K562 (cell line): Measurements from ENCODE around the gene MYOM1. TPM values are rescaled to one million over a fixed set of nuclear protein-coding genes. Genes with fewer than 3 reads are reported as not detected.
A peak's percentile ranks its signal among the peaks of the same experiment; 100 is the strongest.

ENCODE experiments used
- ELF2 ChIP-seq: fragments of 250-450 bp; sonication (Bioruptor Pico); IDR thresholded peaks from 2 replicates; pipeline ENCODE4 v1.5.0; 2021; ENCODE audit warnings: mild to moderate bottlenecking
- FOXJ2 ChIP-seq: fragments of 200-800 bp; sonication (Bioruptor generic); IDR thresholded peaks from 2 replicates; pipeline ENCODE4 v1.6.1; 2016; ENCODE audit warnings: missing genetic modification characterization, missing compliant biosample characterization
- GTF2A2 ChIP-seq: IDR thresholded peaks from 2 replicates; pipeline ENCODE4 v1.6.1; 2016; ENCODE audit warnings: mild to moderate bottlenecking, missing genetic modification characterization, missing compliant biosample characterization
- MXI1 ChIP-seq: IDR thresholded peaks from 2 replicates; pipeline ENCODE4 v1.6.1; 2011; ENCODE audit warnings: low read depth, mild to moderate bottlenecking, improper control_type of control experiment, low read length
- SMARCC2 ChIP-seq: fragments of 450-650 bp; IDR thresholded peaks from 2 replicates; pipeline ENCODE4 v1.6.1; 2017; ENCODE audit warnings: antibody characterized with exemption, moderate library complexity, mild to moderate bottlenecking, low read depth
- TARDBP ChIP-seq: fragments of 450-650 bp; IDR thresholded peaks from 2 replicates; pipeline ENCODE4 v1.6.1; 2016
- ZNF165 ChIP-seq: fragments of 250-450 bp; sonication (Bioruptor Pico); IDR thresholded peaks from 2 replicates; pipeline ENCODE4 v1.4.0; 2020; ENCODE audit warnings: borderline replicate concordance
- polyA plus RNA-seq, 8 experiments: library from polyadenylated mRNA; depleted of rRNA in 4 of 8; stranded (reverse) in 5 of 8; unstranded in 3 of 8; fragments of >200 nt; fragmentation: Nextera tagmentation in 2 of 8; fragmentation: Illumina TruSeq in 1 of 8; extraction: Ambion mirVana in 2 of 8; extraction: Trizol in 1 of 8; gene quantifications; 2 replicates each; pipeline versions ENCODE4 v1.2.1 to v1.2.3, GENCODE V29; 2011 to 2014; ENCODE audit warnings: inconsistent platforms in 1 of 8, missing spikeins in 1 of 8
- total RNA-seq, 7 experiments: library from RNA; depleted of rRNA in 6 of 7; stranded (reverse); fragments of >200 nt in 6 of 7; fragmentation: Illumina TruSeq in 2 of 7; extraction: Trizol in 2 of 7; gene quantifications; 2 replicates each; pipeline versions ENCODE4 v1.2.1 to v1.2.3, GENCODE V29; 2011 to 2021; ENCODE audit warnings: low replicate concordance in 1 of 7
- TF ChIP-seq, protein P1 (sequence below): IDR thresholded peaks from 2 replicates; pipeline ENCODE4 v1.6.1; 2014; ENCODE audit warnings: antibody characterized with exemption
- TF ChIP-seq, protein P2 (sequence below): fragments of 450-650 bp; formaldehyde crosslinking; conservative IDR thresholded peaks from 2 replicates; pipeline ENCODE4 v1.4.0; 2022; ENCODE audit warnings: mild to moderate bottlenecking, missing genetic modification characterization
- TF ChIP-seq, protein P3 (sequence below): fragments of 250-450 bp; sonication (Bioruptor Pico); IDR thresholded peaks from 2 replicates; pipeline ENCODE4 v1.8.0; 2021; ENCODE audit warnings: mild to moderate bottlenecking, moderate library complexity

The MYOM1 gene
- total and polyA plus RNA-seq, 9 of the 15 experiments (the other 6 are each of a cell fraction or from before 2014, with no cell fraction given), result 0.01 to 0.62 (median 0.25) TPM

DNA sequence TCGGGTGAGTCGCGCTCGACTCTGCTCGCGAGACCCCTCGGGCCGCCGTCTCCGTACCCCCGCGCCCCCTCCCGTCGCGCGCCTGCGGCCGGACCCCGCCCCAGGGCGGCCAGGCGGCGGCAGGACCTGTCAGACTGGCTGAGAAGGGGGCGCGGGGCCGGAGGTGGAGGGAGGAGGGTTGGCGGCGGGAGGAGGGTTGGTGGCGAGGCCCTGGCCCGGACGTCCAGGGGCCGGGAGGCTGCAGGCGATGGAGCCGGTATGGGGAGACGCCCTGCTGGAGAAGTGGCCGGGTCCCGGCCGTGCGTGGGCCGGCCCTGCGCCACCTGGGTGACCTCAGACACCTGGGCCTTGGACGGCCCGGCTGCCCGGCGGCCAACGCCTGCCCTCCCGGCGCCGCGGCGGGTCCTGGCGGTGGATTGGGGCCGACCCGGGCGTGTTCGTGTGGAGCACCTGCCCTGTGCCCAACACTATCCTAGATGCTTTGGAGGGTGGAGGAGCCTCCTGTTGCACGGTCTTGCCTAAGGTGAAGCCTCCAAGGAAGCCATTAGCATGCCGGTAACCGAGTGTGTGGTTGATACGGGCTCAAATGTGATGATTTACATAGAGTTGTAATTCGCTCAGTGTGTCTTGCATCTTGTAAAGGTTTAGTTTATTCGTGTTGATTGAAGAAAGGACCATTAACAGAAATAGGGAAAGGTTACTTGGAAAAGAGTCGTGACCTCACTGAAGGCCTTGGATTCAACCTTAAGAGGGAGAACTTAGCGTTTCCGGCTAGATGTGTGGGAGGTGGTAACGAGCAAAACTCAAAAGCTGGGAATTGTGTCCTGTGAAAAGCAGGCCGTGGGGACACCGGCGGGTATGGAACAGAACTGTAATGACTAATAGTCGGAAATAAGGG, 42.7 kb upstream of the MYOM1 start (continued):
- TF ChIP-seq FOXJ2 (tag) (no peak), SMARCC2 (0 out of 2 replicates have a peak, but pooled peaks have one; percentile 20), ELF2 (no peak), GTF2A2 (tag) (no peak), ZNF165 (0 out of 2 replicates have a peak, but pooled peaks have one; percentile 11), TARDBP (no peak), MXI1 (no peak)
- TF ChIP-seq, protein P1, sequence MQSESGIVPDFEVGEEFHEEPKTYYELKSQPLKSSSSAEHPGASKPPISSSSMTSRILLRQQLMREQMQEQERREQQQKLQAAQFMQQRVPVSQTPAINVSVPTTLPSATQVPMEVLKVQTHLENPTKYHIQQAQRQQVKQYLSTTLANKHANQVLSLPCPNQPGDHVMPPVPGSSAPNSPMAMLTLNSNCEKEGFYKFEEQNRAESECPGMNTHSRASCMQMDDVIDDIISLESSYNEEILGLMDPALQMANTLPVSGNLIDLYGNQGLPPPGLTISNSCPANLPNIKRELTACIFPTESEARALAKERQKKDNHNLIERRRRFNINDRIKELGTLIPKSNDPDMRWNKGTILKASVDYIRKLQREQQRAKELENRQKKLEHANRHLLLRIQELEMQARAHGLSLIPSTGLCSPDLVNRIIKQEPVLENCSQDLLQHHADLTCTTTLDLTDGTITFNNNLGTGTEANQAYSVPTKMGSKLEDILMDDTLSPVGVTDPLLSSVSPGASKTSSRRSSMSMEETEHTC, result no peak
- TF ChIP-seq, protein P2, sequence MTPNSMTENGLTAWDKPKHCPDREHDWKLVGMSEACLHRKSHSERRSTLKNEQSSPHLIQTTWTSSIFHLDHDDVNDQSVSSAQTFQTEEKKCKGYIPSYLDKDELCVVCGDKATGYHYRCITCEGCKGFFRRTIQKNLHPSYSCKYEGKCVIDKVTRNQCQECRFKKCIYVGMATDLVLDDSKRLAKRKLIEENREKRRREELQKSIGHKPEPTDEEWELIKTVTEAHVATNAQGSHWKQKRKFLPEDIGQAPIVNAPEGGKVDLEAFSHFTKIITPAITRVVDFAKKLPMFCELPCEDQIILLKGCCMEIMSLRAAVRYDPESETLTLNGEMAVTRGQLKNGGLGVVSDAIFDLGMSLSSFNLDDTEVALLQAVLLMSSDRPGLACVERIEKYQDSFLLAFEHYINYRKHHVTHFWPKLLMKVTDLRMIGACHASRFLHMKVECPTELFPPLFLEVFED, result no peak
- TF ChIP-seq, protein P3, sequence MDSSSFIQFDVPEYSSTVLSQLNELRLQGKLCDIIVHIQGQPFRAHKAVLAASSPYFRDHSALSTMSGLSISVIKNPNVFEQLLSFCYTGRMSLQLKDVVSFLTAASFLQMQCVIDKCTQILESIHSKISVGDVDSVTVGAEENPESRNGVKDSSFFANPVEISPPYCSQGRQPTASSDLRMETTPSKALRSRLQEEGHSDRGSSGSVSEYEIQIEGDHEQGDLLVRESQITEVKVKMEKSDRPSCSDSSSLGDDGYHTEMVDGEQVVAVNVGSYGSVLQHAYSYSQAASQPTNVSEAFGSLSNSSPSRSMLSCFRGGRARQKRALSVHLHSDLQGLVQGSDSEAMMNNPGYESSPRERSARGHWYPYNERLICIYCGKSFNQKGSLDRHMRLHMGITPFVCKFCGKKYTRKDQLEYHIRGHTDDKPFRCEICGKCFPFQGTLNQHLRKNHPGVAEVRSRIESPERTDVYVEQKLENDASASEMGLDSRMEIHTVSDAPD, result no peak
